H9 (cell line): ENCODE data around the gene SLC25A26. TPM values are rescaled to one million over a fixed set of nuclear protein-coding genes. Genes with fewer than 3 reads are reported as not detected.

Experiments
- DNase-seq: peaks from one replicate; pipeline ENCODE4 v3.0.0-alpha.2; 2017
- H2AFZ ChIP-seq: one replicate; pipeline ENCODE4 v1.6.1; 2013; ENCODE audit warnings: mild to moderate bottlenecking, low read length, control low read depth, moderate library complexity
- H2AK5ac ChIP-seq: 2 replicates; pipeline ENCODE4 v1.6.1; 2013; ENCODE audit warnings: low read length, control low read depth, mixed read lengths; ENCODE audit not compliant: insufficient read length
- H2BK120ac ChIP-seq: one replicate; pipeline ENCODE4 v1.6.1; 2013; ENCODE audit warnings: low read depth, mild to moderate bottlenecking, low read length, control low read depth, inconsistent platforms; ENCODE audit not compliant: poor library complexity, severe bottlenecking
- H2BK12ac ChIP-seq: 2 replicates; pipeline ENCODE4 v1.6.1; 2013; ENCODE audit warnings: low read length, control low read depth, mixed read lengths, low read depth; ENCODE audit not compliant: insufficient read length
- H2BK15ac ChIP-seq: 2 replicates; pipeline ENCODE4 v1.6.1; 2013; ENCODE audit warnings: low read depth, low read length, control low read depth
- H2BK20ac ChIP-seq: one replicate; pipeline ENCODE4 v1.6.1; 2013; ENCODE audit warnings: low read depth, mild to moderate bottlenecking, low read length, control low read depth, inconsistent platforms; ENCODE audit not compliant: poor library complexity, severe bottlenecking
- H2BK5ac ChIP-seq: 2 replicates; pipeline ENCODE4 v1.6.1; 2013; ENCODE audit warnings: low read length, control low read depth, mixed read lengths; ENCODE audit not compliant: insufficient read length
- H3K14ac ChIP-seq: 2 replicates; pipeline ENCODE4 v1.6.1; 2013; ENCODE audit warnings: low read length, control low read depth; ENCODE audit not compliant: insufficient read depth
- H3K18ac ChIP-seq: 2 replicates; pipeline ENCODE4 v1.6.1; 2013; ENCODE audit warnings: low read depth, mild to moderate bottlenecking, mixed read lengths, low read length, control low read depth; ENCODE audit not compliant: insufficient read length
- H3K23ac ChIP-seq: 2 replicates; pipeline ENCODE4 v1.6.1; 2013; ENCODE audit warnings: low read length, control low read depth, mixed read lengths, low read depth; ENCODE audit not compliant: insufficient read length
- H3K23me2 ChIP-seq: 2 replicates; pipeline ENCODE4 v1.6.1; 2013; ENCODE audit warnings: low read depth, mild to moderate bottlenecking, mixed read lengths, low read length, control low read depth; ENCODE audit not compliant: insufficient read length, poor library complexity, severe bottlenecking
- H3K27ac ChIP-seq: 2 replicates; pipeline ENCODE4 v1.5.1; 2013; ENCODE audit warnings: low read length, control low read depth, mixed read lengths, low read depth; ENCODE audit not compliant: insufficient read length
- H3K27me3 ChIP-seq: 2 replicates; pipeline ENCODE4 v1.6.1; 2013; ENCODE audit warnings: low read length, control low read depth, inconsistent platforms; ENCODE audit not compliant: insufficient read depth
- H3K4ac ChIP-seq: 2 replicates; pipeline ENCODE4 v1.6.1; 2013; ENCODE audit warnings: low read depth, mild to moderate bottlenecking, control low read depth, inconsistent platforms, low read length, moderate library complexity
- H3K4me1 ChIP-seq: 2 replicates; pipeline ENCODE4 v1.6.1; 2013; ENCODE audit warnings: low read length, control low read depth, inconsistent platforms; ENCODE audit not compliant: insufficient read depth
- H3K4me2 ChIP-seq: 2 replicates; pipeline ENCODE4 v1.6.1; 2013; ENCODE audit warnings: low read length, control low read depth, mixed read lengths; ENCODE audit not compliant: insufficient read length, insufficient read depth
- H3K56ac ChIP-seq: 2 replicates; pipeline ENCODE4 v1.6.1; 2013; ENCODE audit warnings: low read depth, mild to moderate bottlenecking, mixed read lengths, low read length, control low read depth; ENCODE audit not compliant: insufficient read length
- H3K79me1 ChIP-seq: 2 replicates; pipeline ENCODE4 v1.6.1; 2013; ENCODE audit warnings: low read depth, mild to moderate bottlenecking, moderate library complexity, low read length, control low read depth, inconsistent platforms; ENCODE audit not compliant: insufficient read depth, poor library complexity, severe bottlenecking
- H3K79me2 ChIP-seq: 2 replicates; pipeline ENCODE4 v1.6.1; 2013; ENCODE audit warnings: low read length, control low read depth, inconsistent platforms; ENCODE audit not compliant: insufficient read depth
- H3K9ac ChIP-seq: 2 replicates; pipeline ENCODE4 v1.6.1; 2013; ENCODE audit warnings: low read length, control low read depth, mixed read lengths; ENCODE audit not compliant: insufficient read length; ENCODE audit errors: extremely low read depth
- H3K9me3 ChIP-seq: one replicate; pipeline ENCODE4 v1.6.1; 2013; ENCODE audit warnings: low read depth, low read length, inconsistent platforms; ENCODE audit not compliant: control insufficient read depth
- H3T11ph ChIP-seq: one replicate; pipeline ENCODE4 v1.6.1; 2013; ENCODE audit warnings: mild to moderate bottlenecking, low read length, control low read depth, inconsistent platforms
- H4K20me1 ChIP-seq: one replicate; pipeline ENCODE4 v1.6.1; 2013; ENCODE audit not compliant: control insufficient read depth, insufficient read length, insufficient read depth
- H4K5ac ChIP-seq: 2 replicates; pipeline ENCODE4 v1.6.1; 2013; ENCODE audit warnings: low read depth, mild to moderate bottlenecking, mixed read lengths, low read length, control low read depth; ENCODE audit not compliant: insufficient read length
- H4K8ac ChIP-seq: replicated peaks from 2 replicates; pipeline ENCODE4 v1.6.1; 2013; ENCODE audit warnings: low read length, control low read depth, mixed read lengths, low read depth; ENCODE audit not compliant: insufficient read length
- H4K91ac ChIP-seq: 2 replicates; pipeline ENCODE4 v1.6.1; 2013; ENCODE audit warnings: low read depth, mild to moderate bottlenecking, moderate library complexity, mixed read lengths, low read length, control low read depth; ENCODE audit not compliant: insufficient read length
- H3K27ac Mint-ChIP-seq, 3 experiments: 2 replicates in 2 of 3; 3 replicates in 1 of 3; pipeline ENCODE4 v1.8.0; 2020 to 2021; ENCODE audit warnings: mixed read lengths in 3 of 3, mild to moderate bottlenecking in 1 of 3, moderate library complexity in 1 of 3
- H3K27me3 Mint-ChIP-seq: 2 replicates; pipeline ENCODE4 v1.8.0; 2021; ENCODE audit warnings: low read depth, mild to moderate bottlenecking, moderate library complexity, mixed read lengths
- H3K36me3 Mint-ChIP-seq, 3 experiments: 2 replicates in 2 of 3; 3 replicates in 1 of 3; pipeline ENCODE4 v1.8.0; 2020 to 2021; ENCODE audit warnings: low read depth in 3 of 3, mixed read lengths in 3 of 3; ENCODE audit not compliant: insufficient read depth in 1 of 3
- H3K4me1 Mint-ChIP-seq, 2 experiments: 2 replicates each; pipeline ENCODE4 v1.8.0; 2020; ENCODE audit warnings: mixed read lengths in 2 of 2
- H3K4me3 Mint-ChIP-seq, 2 experiments: 2 replicates in 1 of 2; 3 replicates in 1 of 2; pipeline ENCODE4 v1.8.0; 2020 to 2021; ENCODE audit warnings: mild to moderate bottlenecking in 2 of 2, mixed read lengths in 2 of 2, moderate library complexity in 1 of 2
- H3K9me3 Mint-ChIP-seq, 2 experiments: 2 replicates in 1 of 2; 3 replicates in 1 of 2; pipeline ENCODE4 v1.8.0; 2020; ENCODE audit warnings: mild to moderate bottlenecking in 2 of 2, mixed read lengths in 2 of 2, moderate library complexity in 1 of 2
- WGBS: extraction: QIAGEN DNeasy Blood & Tissue Kit; methylation state at CpG from one replicate; pipeline ENCODE4 v1.1.7; 2013; ENCODE audit warnings: missing lambda C conversion rate, low lambda C conversion rate, mixed read lengths; ENCODE audit not compliant: insufficient read length; ENCODE audit errors: extremely low coverage; 5-methylcytosine and 5-hydroxymethylcytosine counted together
- total RNA-seq: library from RNA; stranded (reverse); gene quantifications from 2 replicates; pipeline ENCODE4 v1.2.1, GENCODE V29; 2021
- TF ChIP-seq, protein P1 (sequence below): fragments of 200-600 bp; sonication (generic); conservative IDR thresholded peaks from 3 replicates; pipeline ENCODE4 v1.8.0; 2021; ENCODE audit warnings: antibody characterized with exemption, mild to moderate bottlenecking

The SLC25A26 gene
- total RNA-seq, 1 experiment from 2014 or later, result 30.2 TPM

DNA sequence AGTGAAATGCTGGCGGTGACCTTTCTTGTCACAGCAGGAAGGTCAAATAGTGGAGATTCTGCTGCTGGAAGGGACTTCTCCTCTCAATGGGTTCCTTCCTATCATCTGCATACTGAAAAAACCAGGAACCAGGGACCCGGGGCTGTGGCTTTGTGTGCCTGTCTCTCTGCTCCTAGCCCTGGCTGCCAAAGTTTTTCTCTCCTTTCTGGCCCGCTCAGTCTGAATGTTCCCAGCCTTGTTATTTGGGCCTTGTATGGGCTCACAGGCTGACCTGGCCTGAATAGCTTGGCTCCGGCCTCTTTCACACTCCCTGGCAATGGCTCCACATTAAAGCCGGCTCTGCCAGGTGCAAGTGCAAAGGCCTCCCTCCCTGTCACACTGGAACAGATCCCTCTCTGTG lies 185.4 kb downstream of the SLC25A26 start:
- Histone ChIP-seq H2AK5ac (no peak overlapping the region), H3K27ac (no peak overlapping the region), H4K91ac (no peak overlapping the region), H3K23me2 (no peaks in the 10 kb centered on the region), H3K9me3 (no peaks in the 10 kb centered on the region), H3K18ac (no peak overlapping the region), H3K79me2 (no peaks in the 10 kb centered on the region; the same call in 1 of the 2 replicates), H2BK120ac (no peak overlapping the region), H3K79me1 (peaks cover 3% of the 10 kb centered on the region), H4K8ac (no peak overlapping the region), H3K14ac (no peak overlapping the region), H3K23ac (no peak overlapping the region), H4K5ac (no peak overlapping the region), H3K9ac (no peak overlapping the region), H4K20me1 (no peaks in the 10 kb centered on the region), H2BK5ac (no peak overlapping the region), H3K27me3 (no peaks in the 10 kb centered on the region), H3K56ac (no peak overlapping the region), H3K4ac (no peak overlapping the region), H2BK12ac (no peak overlapping the region), H2AFZ (no peak overlapping the region), H3T11ph (no peak overlapping the region), H3K4me2 (no peak overlapping the region), H3K4me1 (no peaks in the 10 kb centered on the region; the same call in 1 of the 2 replicates), H2BK15ac (no peak overlapping the region), H2BK20ac (no peak overlapping the region)
- no peak for DNase-seq
- Mint-ChIP-seq H3K9me3 (no peaks in the 10 kb centered on the region), H3K27me3 (no peaks in the 10 kb centered on the region; the same call in 1 of the 2 replicates), H3K27ac (no peak overlapping the region; a peak in 1 of 7 replicates), H3K4me3 (no peak overlapping the region), H3K4me1 (peaks cover 46 to 52% of the 10 kb centered on the region in 2 experiments), H3K36me3 (peaks cover 63 to 95% (median 88%) of the 10 kb centered on the region in 3 experiments)
- no CpG with 5 or more reads among the region's 5 CpGs for WGBS
- TF ChIP-seq, protein P1, sequence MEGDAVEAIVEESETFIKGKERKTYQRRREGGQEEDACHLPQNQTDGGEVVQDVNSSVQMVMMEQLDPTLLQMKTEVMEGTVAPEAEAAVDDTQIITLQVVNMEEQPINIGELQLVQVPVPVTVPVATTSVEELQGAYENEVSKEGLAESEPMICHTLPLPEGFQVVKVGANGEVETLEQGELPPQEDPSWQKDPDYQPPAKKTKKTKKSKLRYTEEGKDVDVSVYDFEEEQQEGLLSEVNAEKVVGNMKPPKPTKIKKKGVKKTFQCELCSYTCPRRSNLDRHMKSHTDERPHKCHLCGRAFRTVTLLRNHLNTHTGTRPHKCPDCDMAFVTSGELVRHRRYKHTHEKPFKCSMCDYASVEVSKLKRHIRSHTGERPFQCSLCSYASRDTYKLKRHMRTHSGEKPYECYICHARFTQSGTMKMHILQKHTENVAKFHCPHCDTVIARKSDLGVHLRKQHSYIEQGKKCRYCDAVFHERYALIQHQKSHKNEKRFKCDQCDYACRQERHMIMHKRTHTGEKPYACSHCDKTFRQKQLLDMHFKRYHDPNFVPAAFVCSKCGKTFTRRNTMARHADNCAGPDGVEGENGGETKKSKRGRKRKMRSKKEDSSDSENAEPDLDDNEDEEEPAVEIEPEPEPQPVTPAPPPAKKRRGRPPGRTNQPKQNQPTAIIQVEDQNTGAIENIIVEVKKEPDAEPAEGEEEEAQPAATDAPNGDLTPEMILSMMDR, result no peak
